Kidney epithelial cell (primary cell): ENCODE measurements around the gene HTRA3. TPM values are rescaled to one million over a fixed set of nuclear protein-coding genes. Genes with fewer than 3 reads are reported as not detected.

Source experiments
- DNase-seq: peaks from one replicate; pipeline ENCODE4 v3.0.0-alpha.2; 2010; ENCODE audit warnings: low read depth
- H3K27me3 ChIP-seq: 2 replicates; pipeline ENCODE4 v1.6.0; 2011; ENCODE audit warnings: low read length; ENCODE audit not compliant: control insufficient read depth, insufficient read depth
- H3K36me3 ChIP-seq: 2 replicates; pipeline ENCODE4 v1.5.1; 2011; ENCODE audit warnings: low read length; ENCODE audit not compliant: control insufficient read depth, insufficient read depth
- H3K4me3 ChIP-seq: 2 replicates; pipeline ENCODE4 v1.5.1; 2011; ENCODE audit warnings: low read depth, mild to moderate bottlenecking, control low read depth, low read length
- CTCF ChIP-seq: IDR thresholded peaks from 2 replicates; pipeline ENCODE4 v1.5.1; 2011; ENCODE audit warnings: mild to moderate bottlenecking, moderate library complexity, low read length, control low read depth, inconsistent platforms; ENCODE audit not compliant: insufficient read depth, poor library complexity, severe bottlenecking
- total RNA-seq: library from RNA; depleted of rRNA; stranded (reverse); fragments of >200 nt; gene quantifications from 2 replicates; pipeline ENCODE4 v1.2.3, GENCODE V29; 2015

HTRA3 gene
- total RNA-seq, 1 donor from 2014 or later = 4.7 TPM

- DNase-seq = no peak
- no peak for TF ChIP-seq CTCF
- Histone ChIP-seq H3K27me3 (peaks cover 3% of the 10 kb centered on the region), H3K4me3 (no peak overlapping the region), H3K36me3 (no peaks in the 10 kb centered on the region)
Measured at GRCh38 chr4:8353912-8354453, 84.4 kb downstream of the HTRA3 start.

GRCh38 chr4:8355306-8355705, 85.8 kb downstream of the HTRA3 start:
- Histone ChIP-seq H3K4me3 (no peak overlapping the region), H3K36me3 (no peaks in the 10 kb centered on the region), H3K27me3 (no peaks in the 10 kb centered on the region)
- DNase-seq = peak; percentile 29
- TF ChIP-seq CTCF = no peak

GRCh38 chr4:8355864-8356565, 86.5 kb downstream of the HTRA3 start:
- H3K36me3 ChIP-seq = no peaks in the 10 kb centered on the region
- H3K27me3 ChIP-seq = no peaks in the 10 kb centered on the region
- H3K4me3 ChIP-seq = no peak overlapping the region
- no peak for TF ChIP-seq CTCF
- DNase-seq = no peak

Other genes with a start within 250 kb of the HTRA3 start
- gene ABLIM2, start 110.9 kb upstream of the HTRA3 start, total RNA-seq = 1.3 and 7.2 TPM in 2 replicates
- gene SH3TC1, start 70.5 kb upstream of the HTRA3 start, total RNA-seq = 18.9 and 30.5 TPM in 2 replicates
- 36.0 and 37.4 TPM in 2 replicates for gene ACOX3, start 171.0 kb downstream of the HTRA3 start, total RNA-seq
- 20.3 and 22.8 TPM in 2 replicates for gene TRMT44, start 171.0 kb downstream of the HTRA3 start, total RNA-seq